Neural cell (in vitro differentiated cells): ENCODE measurements around the gene OPN4. TPM values are rescaled to one million over a fixed set of nuclear protein-coding genes. Genes with fewer than 3 reads are reported as not detected.

ENCODE experiments used
- H2AFZ ChIP-seq: fragments of 200-600, 300-800 bp; sonication (generic), shearing (Covaris generic); 2 replicates; pipeline ENCODE4 v1.6.0; 2014; ENCODE audit warnings: low read depth, mild to moderate bottlenecking, antibody characterized with exemption, low read length, moderate library complexity
- H3F3A ChIP-seq: fragments of 200-600 bp; shearing (Covaris generic); 2 replicates; pipeline ENCODE4 v1.6.1; 2016; ENCODE audit warnings: mild to moderate bottlenecking, moderate library complexity, mixed read lengths, antibody characterized with exemption, low read length; ENCODE audit not compliant: insufficient read depth, poor library complexity, severe bottlenecking
- H3K27ac ChIP-seq: fragments of 200-600, 300-800 bp; sonication (generic), shearing (Covaris generic); 2 replicates; pipeline ENCODE4 v1.5.1; 2014; ENCODE audit warnings: mild to moderate bottlenecking, low read length, moderate library complexity
- H3K27me3 ChIP-seq: fragments of 300-800, 200-600 bp; sonication (generic), shearing (Covaris generic); 2 replicates; pipeline ENCODE4 v1.6.0; 2014; ENCODE audit warnings: mild to moderate bottlenecking, low read depth, low read length, moderate library complexity; ENCODE audit not compliant: insufficient read depth
- H3K36me3 ChIP-seq: fragments of 300-800, 200-600 bp; sonication (generic), shearing (Covaris generic); 2 replicates; pipeline ENCODE4 v1.5.1; 2014; ENCODE audit warnings: mild to moderate bottlenecking, antibody characterized with exemption, low read length, moderate library complexity; ENCODE audit not compliant: insufficient read depth
- H3K4me2 ChIP-seq: fragments of 300-800, 200-600 bp; sonication (generic), shearing (Covaris generic); 2 replicates; pipeline ENCODE4 v1.6.0; 2014; ENCODE audit warnings: mild to moderate bottlenecking, low read length
- H3K4me3 ChIP-seq: fragments of 300-800, 200-600 bp; sonication (generic), shearing (Covaris generic); 2 replicates; pipeline ENCODE4 v1.5.1; 2014; ENCODE audit warnings: mild to moderate bottlenecking, low read length, moderate library complexity
- H3K79me2 ChIP-seq: fragments of 200-600 bp; shearing (Covaris generic); replicated peaks from 2 replicates; pipeline ENCODE4 v1.6.0; 2014; ENCODE audit warnings: mild to moderate bottlenecking, low read length, moderate library complexity; ENCODE audit not compliant: insufficient read depth
- H3K9ac ChIP-seq: fragments of 300-800, 200-600 bp; sonication (generic), shearing (Covaris generic); 2 replicates; pipeline ENCODE4 v1.6.1; 2016; ENCODE audit warnings: mild to moderate bottlenecking, low read length, mixed read lengths
- H3K9me2 ChIP-seq: fragments of 200-600 bp; shearing (Covaris generic); 2 replicates; pipeline ENCODE4 v1.6.1; 2016; ENCODE audit warnings: mild to moderate bottlenecking, low read length, mixed read lengths; ENCODE audit not compliant: insufficient read depth
- H3K9me3 ChIP-seq: fragments of 200-600, 300-800 bp; sonication (generic), shearing (Covaris generic); 2 replicates; pipeline ENCODE4 v1.6.1; 2016; ENCODE audit warnings: mild to moderate bottlenecking, mixed run types, low read length, moderate library complexity, mixed read lengths
- H4K20me1 ChIP-seq: fragments of 200-600 bp; shearing (Covaris generic); 2 replicates; pipeline ENCODE4 v1.6.1; 2016; ENCODE audit warnings: mild to moderate bottlenecking, mixed run types; ENCODE audit not compliant: insufficient read depth
- EP300 ChIP-seq: fragments of 450-650 bp; conservative IDR thresholded peaks from 2 replicates; pipeline ENCODE4 v1.6.1; 2014; ENCODE audit warnings: antibody characterized with exemption, mild to moderate bottlenecking, moderate library complexity; ENCODE audit not compliant: poor library complexity, severe bottlenecking
- EZH2 ChIP-seq: fragments of 200-600, 300-800 bp; shearing (Covaris generic), sonication (generic); IDR thresholded peaks from 2 replicates; pipeline ENCODE4 v1.6.1; 2014; ENCODE audit warnings: antibody characterized with exemption, low read length, borderline replicate concordance, mild to moderate bottlenecking; ENCODE audit not compliant: insufficient read depth, poor library complexity, severe bottlenecking
- MXI1 ChIP-seq: fragments of 450-650 bp; conservative IDR thresholded peaks from 2 replicates; pipeline ENCODE4 v1.6.1; 2014; ENCODE audit warnings: antibody characterized with exemption, mild to moderate bottlenecking; ENCODE audit not compliant: poor library complexity, severe bottlenecking
- POLR2AphosphoS5 ChIP-seq: IDR thresholded peaks from 2 replicates; pipeline ENCODE4 v1.6.1; 2012
- RAD21 ChIP-seq: fragments of 450-650 bp; conservative IDR thresholded peaks from 2 replicates; pipeline ENCODE4 v1.6.1; 2014; ENCODE audit warnings: antibody characterized with exemption, mild to moderate bottlenecking, moderate library complexity
- SMC3 ChIP-seq: fragments of 450-650 bp; conservative IDR thresholded peaks from 2 replicates; pipeline ENCODE4 v1.6.1; 2014; ENCODE audit warnings: antibody characterized with exemption, mild to moderate bottlenecking, moderate library complexity; ENCODE audit not compliant: poor library complexity
- TAF1 ChIP-seq: IDR thresholded peaks from 2 replicates; pipeline ENCODE4 v1.6.1; 2012; ENCODE audit warnings: low read depth
- polyA plus RNA-seq: library from polyadenylated mRNA; depleted of rRNA; stranded (reverse); fragments of >200 nt; gene quantifications from 2 replicates; pipeline ENCODE4 v1.2.3, GENCODE V29; 2014
- TF ChIP-seq, protein P1 (sequence below): IDR thresholded peaks from 2 replicates; pipeline ENCODE4 v1.6.1; 2012; ENCODE audit warnings: borderline replicate concordance
- TF ChIP-seq, protein P2 (sequence below): fragments of 450-650 bp; IDR thresholded peaks from 2 replicates; pipeline ENCODE4 v1.5.1; 2014; ENCODE audit warnings: antibody characterized with exemption, mild to moderate bottlenecking, moderate library complexity; ENCODE audit not compliant: poor library complexity, severe bottlenecking

OPN4 gene
- polyA plus RNA-seq, 1 donor from 2014 or later: not detected

DNA sequence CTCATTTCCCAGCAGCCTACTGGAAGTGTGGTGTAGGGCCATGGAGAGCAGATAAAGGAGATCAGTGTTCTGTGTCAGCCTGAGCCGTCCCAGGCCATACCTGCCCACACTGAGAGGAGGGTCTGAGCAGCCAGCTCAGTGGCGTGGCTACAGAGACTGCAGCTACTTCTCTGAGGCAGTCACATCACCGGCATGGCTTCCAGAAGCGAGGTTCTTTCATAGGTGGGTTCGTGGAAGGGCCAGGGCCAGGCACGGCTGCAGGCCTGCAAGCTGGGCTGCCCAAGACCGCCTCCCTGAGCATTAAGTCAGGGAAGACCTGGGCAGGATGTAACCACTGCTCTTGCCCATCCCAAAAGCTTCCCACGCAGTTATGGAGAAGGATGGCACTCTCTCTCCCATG, 48.8 kb downstream of the OPN4 start:
- Histone ChIP-seq H3K4me2 (no peak overlapping the region), H3K9ac (no peak overlapping the region), H4K20me1 (no peaks in the 10 kb centered on the region), H3K36me3 (no peaks in the 10 kb centered on the region), H3K27ac (no peak overlapping the region), H3K27me3 (no peaks in the 10 kb centered on the region), H3K9me3 (no peaks in the 10 kb centered on the region), H3K4me3 (no peak overlapping the region), H3F3A (no peaks in the 10 kb centered on the region), H3K79me2 (no peaks in the 10 kb centered on the region), H2AFZ (no peak overlapping the region), H3K9me2 (no peaks in the 10 kb centered on the region)
- TF ChIP-seq, protein P1, sequence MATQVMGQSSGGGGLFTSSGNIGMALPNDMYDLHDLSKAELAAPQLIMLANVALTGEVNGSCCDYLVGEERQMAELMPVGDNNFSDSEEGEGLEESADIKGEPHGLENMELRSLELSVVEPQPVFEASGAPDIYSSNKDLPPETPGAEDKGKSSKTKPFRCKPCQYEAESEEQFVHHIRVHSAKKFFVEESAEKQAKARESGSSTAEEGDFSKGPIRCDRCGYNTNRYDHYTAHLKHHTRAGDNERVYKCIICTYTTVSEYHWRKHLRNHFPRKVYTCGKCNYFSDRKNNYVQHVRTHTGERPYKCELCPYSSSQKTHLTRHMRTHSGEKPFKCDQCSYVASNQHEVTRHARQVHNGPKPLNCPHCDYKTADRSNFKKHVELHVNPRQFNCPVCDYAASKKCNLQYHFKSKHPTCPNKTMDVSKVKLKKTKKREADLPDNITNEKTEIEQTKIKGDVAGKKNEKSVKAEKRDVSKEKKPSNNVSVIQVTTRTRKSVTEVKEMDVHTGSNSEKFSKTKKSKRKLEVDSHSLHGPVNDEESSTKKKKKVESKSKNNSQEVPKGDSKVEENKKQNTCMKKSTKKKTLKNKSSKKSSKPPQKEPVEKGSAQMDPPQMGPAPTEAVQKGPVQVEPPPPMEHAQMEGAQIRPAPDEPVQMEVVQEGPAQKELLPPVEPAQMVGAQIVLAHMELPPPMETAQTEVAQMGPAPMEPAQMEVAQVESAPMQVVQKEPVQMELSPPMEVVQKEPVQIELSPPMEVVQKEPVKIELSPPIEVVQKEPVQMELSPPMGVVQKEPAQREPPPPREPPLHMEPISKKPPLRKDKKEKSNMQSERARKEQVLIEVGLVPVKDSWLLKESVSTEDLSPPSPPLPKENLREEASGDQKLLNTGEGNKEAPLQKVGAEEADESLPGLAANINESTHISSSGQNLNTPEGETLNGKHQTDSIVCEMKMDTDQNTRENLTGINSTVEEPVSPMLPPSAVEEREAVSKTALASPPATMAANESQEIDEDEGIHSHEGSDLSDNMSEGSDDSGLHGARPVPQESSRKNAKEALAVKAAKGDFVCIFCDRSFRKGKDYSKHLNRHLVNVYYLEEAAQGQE: no peak
- no peak for TF ChIP-seq TAF1

DNA sequence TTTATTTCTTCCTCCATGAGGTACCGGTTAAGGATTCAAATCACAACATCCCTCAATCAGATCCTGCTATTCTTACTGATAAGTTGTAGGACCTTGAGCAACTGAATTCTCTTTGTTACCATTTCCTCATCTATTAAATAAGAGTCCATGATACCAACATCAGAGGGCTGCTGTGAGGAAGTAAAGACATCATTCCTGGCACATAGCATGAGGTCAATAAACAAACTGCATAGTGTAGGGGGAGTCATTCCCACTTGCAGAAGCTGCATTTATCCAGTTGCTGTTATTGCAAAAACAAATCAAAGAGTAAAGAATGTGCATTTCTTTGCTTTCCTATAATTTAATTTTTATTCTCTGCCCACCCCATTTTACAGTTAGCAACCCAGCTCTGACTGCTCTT, 50.8 kb downstream of the OPN4 start:
- no peaks in the 10 kb centered on the region for H3K36me3 ChIP-seq
- no peaks in the 10 kb centered on the region for H3K79me2 ChIP-seq
- no peaks in the 10 kb centered on the region for H3K9me2 ChIP-seq
- no peak overlapping the region for H3K9ac ChIP-seq
- H3F3A ChIP-seq: no peaks in the 10 kb centered on the region
- no peaks in the 10 kb centered on the region for H3K27me3 ChIP-seq
- no peaks in the 10 kb centered on the region for H4K20me1 ChIP-seq
- TF ChIP-seq EZH2 (no peak), SMC3 (no peak)
- no peak overlapping the region for H3K4me3 ChIP-seq
- H2AFZ ChIP-seq: no peak overlapping the region
- no peak overlapping the region for H3K27ac ChIP-seq
- H3K9me3 ChIP-seq: no peaks in the 10 kb centered on the region
- H3K4me2 ChIP-seq: no peak overlapping the region

DNA sequence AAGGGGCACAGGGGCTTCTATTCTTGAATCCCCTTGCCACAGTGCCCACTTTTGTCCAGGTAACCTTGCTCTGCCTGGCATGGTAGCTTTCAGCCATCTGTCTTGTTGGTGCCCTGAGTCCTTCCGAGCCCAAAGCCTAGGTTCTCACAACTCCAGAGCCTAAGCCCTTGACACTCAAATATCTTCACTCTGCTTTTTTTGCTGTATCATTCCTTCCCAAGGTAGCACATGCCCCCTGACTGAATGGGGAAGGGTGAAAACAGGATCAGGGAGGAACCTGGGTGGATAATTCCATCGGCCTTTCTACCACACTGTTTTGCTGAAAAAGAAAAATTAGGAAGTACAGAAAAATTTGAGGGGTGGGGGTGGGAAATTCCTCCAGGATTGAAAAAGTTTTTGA, 51.6 kb downstream of the OPN4 start:
- H3K27ac ChIP-seq: no peak overlapping the region

More for the DNA sequence above, 51.6 kb downstream of the OPN4 start:
- H3K9me2 ChIP-seq: no peaks in the 10 kb centered on the region
- no peaks in the 10 kb centered on the region for H4K20me1 ChIP-seq
- H3K4me3 ChIP-seq: no peak overlapping the region
- no peaks in the 10 kb centered on the region for H3F3A ChIP-seq
- no peak overlapping the region for H3K9ac ChIP-seq
- TF ChIP-seq POLR2AphosphoS5: no peak
- TF ChIP-seq, protein P2, sequence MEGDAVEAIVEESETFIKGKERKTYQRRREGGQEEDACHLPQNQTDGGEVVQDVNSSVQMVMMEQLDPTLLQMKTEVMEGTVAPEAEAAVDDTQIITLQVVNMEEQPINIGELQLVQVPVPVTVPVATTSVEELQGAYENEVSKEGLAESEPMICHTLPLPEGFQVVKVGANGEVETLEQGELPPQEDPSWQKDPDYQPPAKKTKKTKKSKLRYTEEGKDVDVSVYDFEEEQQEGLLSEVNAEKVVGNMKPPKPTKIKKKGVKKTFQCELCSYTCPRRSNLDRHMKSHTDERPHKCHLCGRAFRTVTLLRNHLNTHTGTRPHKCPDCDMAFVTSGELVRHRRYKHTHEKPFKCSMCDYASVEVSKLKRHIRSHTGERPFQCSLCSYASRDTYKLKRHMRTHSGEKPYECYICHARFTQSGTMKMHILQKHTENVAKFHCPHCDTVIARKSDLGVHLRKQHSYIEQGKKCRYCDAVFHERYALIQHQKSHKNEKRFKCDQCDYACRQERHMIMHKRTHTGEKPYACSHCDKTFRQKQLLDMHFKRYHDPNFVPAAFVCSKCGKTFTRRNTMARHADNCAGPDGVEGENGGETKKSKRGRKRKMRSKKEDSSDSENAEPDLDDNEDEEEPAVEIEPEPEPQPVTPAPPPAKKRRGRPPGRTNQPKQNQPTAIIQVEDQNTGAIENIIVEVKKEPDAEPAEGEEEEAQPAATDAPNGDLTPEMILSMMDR: no peak
- no peak for TF ChIP-seq RAD21
- TF ChIP-seq EZH2: no peak
- TF ChIP-seq EP300: no peak
- TF ChIP-seq TAF1: no peak
- TF ChIP-seq SMC3: no peak
- no peak for TF ChIP-seq MXI1
- TF ChIP-seq, protein P1: no peak
- no peaks in the 10 kb centered on the region for H3K27me3 ChIP-seq
- no peak overlapping the region for H3K4me2 ChIP-seq
- H3K9me3 ChIP-seq: no peaks in the 10 kb centered on the region
- no peaks in the 10 kb centered on the region for H3K36me3 ChIP-seq
- no peaks in the 10 kb centered on the region for H3K79me2 ChIP-seq
- H2AFZ ChIP-seq: no peak overlapping the region
